Fibroblast of lung (primary cell): ENCODE results near the gene TRAPPC5. TPM values are rescaled to one million over a fixed set of nuclear protein-coding genes. Genes with fewer than 3 reads are reported as not detected.
"Not testable (repeated sequence)": the region's sequence is repeated elsewhere in the genome, so short reads cannot be mapped to it uniquely, and the experiment has no call there.

Experiments used
- DNase-seq, 2 donors: peaks; one replicate each; pipeline versions ENCODE4 v3.0.0 to v3.0.0-alpha.2; 2010; ENCODE audit warnings: low read depth in 2 of 2
- H2AFZ ChIP-seq: 2 replicates; pipeline ENCODE4 v1.5.1; 2012; ENCODE audit warnings: low read length, control low read depth, inconsistent platforms
- H3K27ac ChIP-seq: 2 replicates; pipeline ENCODE4 v1.5.1; 2011; ENCODE audit warnings: low read length, control low read depth; ENCODE audit not compliant: insufficient read depth
- H3K27me3 ChIP-seq: 2 replicates; pipeline ENCODE4 v1.5.1; 2011; ENCODE audit warnings: mild to moderate bottlenecking, low read length; ENCODE audit not compliant: control insufficient read depth, insufficient read depth
- H3K36me3 ChIP-seq: 2 replicates; pipeline ENCODE4 v1.5.1; 2011; ENCODE audit warnings: low read length; ENCODE audit not compliant: control insufficient read depth, insufficient read depth
- H3K4me1 ChIP-seq: 2 replicates; pipeline ENCODE4 v1.5.1; 2011; ENCODE audit warnings: low read length; ENCODE audit not compliant: control insufficient read depth, insufficient read depth; ENCODE audit errors: extremely low read depth
- H3K4me2 ChIP-seq: 2 replicates; pipeline ENCODE4 v1.5.1; 2011; ENCODE audit warnings: low read length, control low read depth; ENCODE audit not compliant: insufficient read depth; ENCODE audit errors: extremely low read depth
- H3K4me3 ChIP-seq, 4 experiments: fragments of 200-600 bp in 1 of 4; sonication (generic) in 1 of 4; replicated peaks in 1 of 4; 2 replicates each; pipeline ENCODE4 v1.5.1; 2011 to 2016; ENCODE audit warnings: low read length in 4 of 4, low read depth in 3 of 4, mild to moderate bottlenecking in 3 of 4, control low read depth in 2 of 4, inconsistent platforms in 1 of 4, mixed read lengths in 1 of 4; ENCODE audit not compliant: insufficient read depth in 1 of 4; ENCODE audit errors: control extremely low read depth in 1 of 4
- H3K79me2 ChIP-seq: 2 replicates; pipeline ENCODE4 v1.5.1; 2012; ENCODE audit warnings: mild to moderate bottlenecking, low read length, inconsistent platforms; ENCODE audit not compliant: control insufficient read depth, insufficient read depth
- H3K9ac ChIP-seq: 2 replicates; pipeline ENCODE4 v1.5.1; 2011; ENCODE audit warnings: mild to moderate bottlenecking, low read length, control low read depth; ENCODE audit not compliant: insufficient read depth
- H3K9me3 ChIP-seq: 2 replicates; pipeline ENCODE4 v1.5.1; 2012; ENCODE audit warnings: low read depth, low read length; ENCODE audit not compliant: control insufficient read depth, insufficient read depth
- H4K20me1 ChIP-seq: 2 replicates; pipeline ENCODE4 v1.5.1; 2011; ENCODE audit warnings: low read length; ENCODE audit not compliant: control insufficient read depth, insufficient read depth; ENCODE audit errors: extremely low read depth
- EZH2 ChIP-seq: IDR thresholded peaks from 2 replicates; pipeline ENCODE4 v1.5.1; 2012; ENCODE audit warnings: low read length, control low read depth, mild to moderate bottlenecking; ENCODE audit errors: missing control alignments
- polyA plus RNA-seq, 2 donors: library from polyadenylated mRNA; depleted of rRNA in 1 of 2; stranded (reverse) in 1 of 2; unstranded in 1 of 2; fragments of >200 nt; gene quantifications; 2 replicates each; pipeline ENCODE4 v1.2.1, GENCODE V29; 2011 to 2012; ENCODE audit warnings: missing spikeins in 1 of 2
- total RNA-seq: library from RNA; depleted of rRNA; stranded (reverse); fragments of >200 nt; gene quantifications from 2 replicates; pipeline ENCODE4 v1.2.1, GENCODE V29; 2014
- TF ChIP-seq, protein P1 (sequence below), 2 donors: IDR thresholded peaks in 1 of 2; conservative IDR thresholded peaks in 1 of 2; 1 replicate in 1 of 2; 2 replicates in 1 of 2; pipeline ENCODE4 v1.5.1; 2011 to 2012; ENCODE audit warnings: low read length in 2 of 2, control low read depth in 1 of 2, inconsistent platforms in 1 of 2, low read depth in 1 of 2, mild to moderate bottlenecking in 1 of 2

Gene TRAPPC5
- total and polyA plus RNA-seq, 2 donors (not counting 1 experiment from before 2014, with no cell fraction given), result 19.4 to 103 TPM

DNA sequence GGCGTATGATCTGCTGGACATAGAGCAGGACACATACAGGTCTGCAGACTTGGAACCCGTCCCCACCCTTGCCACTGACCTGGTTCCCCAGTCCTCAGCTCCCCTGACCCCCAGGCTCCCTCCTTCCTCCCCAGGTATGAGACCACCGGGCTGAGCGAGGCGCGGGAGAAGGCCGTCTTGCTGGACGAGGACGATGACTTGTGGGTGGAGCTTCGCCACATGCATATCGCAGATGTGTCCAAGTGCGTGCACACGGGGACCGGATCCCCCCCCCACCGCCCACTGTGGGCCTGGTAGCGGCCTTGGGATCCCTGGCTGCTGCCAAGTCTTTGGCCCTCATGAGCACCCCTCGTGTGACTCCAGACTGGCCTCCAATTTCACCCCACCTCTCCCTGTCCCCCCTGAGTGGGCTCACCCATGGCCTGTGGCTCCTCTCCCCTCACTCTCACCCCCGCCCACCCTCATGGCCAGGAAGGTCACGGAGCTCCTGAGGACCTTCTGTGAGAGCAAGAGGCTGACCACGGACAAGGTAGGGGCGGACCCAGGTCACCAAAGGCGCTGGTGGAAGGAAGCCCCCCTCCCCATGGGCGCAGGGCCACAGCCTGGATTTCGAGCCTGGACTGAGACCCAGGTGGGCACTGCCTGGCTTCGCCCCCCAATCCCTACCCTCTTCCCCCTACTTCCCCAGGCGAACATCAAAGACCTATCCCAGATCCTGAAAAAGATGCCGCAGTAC lies 38.2 kb upstream of the TRAPPC5 start:
- no peak overlapping the region for H3K27ac ChIP-seq
- H3K79me2 ChIP-seq, result no peaks in the 10 kb centered on the region
- TF ChIP-seq, protein P1, sequence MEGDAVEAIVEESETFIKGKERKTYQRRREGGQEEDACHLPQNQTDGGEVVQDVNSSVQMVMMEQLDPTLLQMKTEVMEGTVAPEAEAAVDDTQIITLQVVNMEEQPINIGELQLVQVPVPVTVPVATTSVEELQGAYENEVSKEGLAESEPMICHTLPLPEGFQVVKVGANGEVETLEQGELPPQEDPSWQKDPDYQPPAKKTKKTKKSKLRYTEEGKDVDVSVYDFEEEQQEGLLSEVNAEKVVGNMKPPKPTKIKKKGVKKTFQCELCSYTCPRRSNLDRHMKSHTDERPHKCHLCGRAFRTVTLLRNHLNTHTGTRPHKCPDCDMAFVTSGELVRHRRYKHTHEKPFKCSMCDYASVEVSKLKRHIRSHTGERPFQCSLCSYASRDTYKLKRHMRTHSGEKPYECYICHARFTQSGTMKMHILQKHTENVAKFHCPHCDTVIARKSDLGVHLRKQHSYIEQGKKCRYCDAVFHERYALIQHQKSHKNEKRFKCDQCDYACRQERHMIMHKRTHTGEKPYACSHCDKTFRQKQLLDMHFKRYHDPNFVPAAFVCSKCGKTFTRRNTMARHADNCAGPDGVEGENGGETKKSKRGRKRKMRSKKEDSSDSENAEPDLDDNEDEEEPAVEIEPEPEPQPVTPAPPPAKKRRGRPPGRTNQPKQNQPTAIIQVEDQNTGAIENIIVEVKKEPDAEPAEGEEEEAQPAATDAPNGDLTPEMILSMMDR (conservative IDR thresholded peaks at IDR 0.05 in 1 of 2, IDR thresholded peaks at IDR 0.05 in 1 of 2; ENCODE audit: low read depth in 1 of 2, low read length in 2 of 2), result no peak
- no peak for TF ChIP-seq EZH2
- H2AFZ ChIP-seq, result no peak overlapping the region
- no peaks in the 10 kb centered on the region for H3K36me3 ChIP-seq
- H3K9me3 ChIP-seq, result no peaks in the 10 kb centered on the region
- H3K4me1 ChIP-seq, result no peaks in the 10 kb centered on the region
- no peak overlapping the region for H3K4me3 ChIP-seq
- no peak overlapping the region for H3K9ac ChIP-seq
- H3K27me3 ChIP-seq, result no peaks in the 10 kb centered on the region
- DNase-seq, result no peak
- H3K4me2 ChIP-seq, result no peak overlapping the region
- no peaks in the 10 kb centered on the region for H4K20me1 ChIP-seq

DNA sequence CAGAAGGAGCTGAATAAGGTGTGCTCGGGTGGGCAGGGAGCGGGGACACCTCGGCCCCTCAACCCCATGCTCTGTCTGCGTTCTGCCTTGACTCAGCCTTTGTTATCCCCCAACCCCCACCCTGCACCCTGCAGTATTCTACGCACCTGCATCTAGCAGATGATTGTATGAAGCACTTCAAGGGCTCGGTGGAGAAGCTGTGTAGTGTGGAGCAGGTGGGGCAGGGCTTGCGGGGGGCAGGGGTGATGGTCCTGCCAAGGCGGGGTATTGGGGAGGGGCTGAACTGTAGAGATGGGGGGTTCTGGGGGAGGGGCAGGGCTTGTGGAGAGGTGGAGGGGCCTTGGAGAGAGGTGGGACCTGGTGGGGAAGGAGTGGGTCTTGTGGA lies 37.6 kb upstream of the TRAPPC5 start:
- Histone ChIP-seq H3K9me3 (no peaks in the 10 kb centered on the region), H3K27me3 (no peaks in the 10 kb centered on the region), H3K4me3 (no peak overlapping the region), H4K20me1 (no peaks in the 10 kb centered on the region), H3K36me3 (no peaks in the 10 kb centered on the region), H3K4me2 (no peak overlapping the region), H3K27ac (no peak overlapping the region), H3K4me1 (no peaks in the 10 kb centered on the region), H3K9ac (no peak overlapping the region), H3K79me2 (no peaks in the 10 kb centered on the region), H2AFZ (no peak overlapping the region)
- TF ChIP-seq EZH2, result no peak
- DNase-seq, result no peak

DNA sequence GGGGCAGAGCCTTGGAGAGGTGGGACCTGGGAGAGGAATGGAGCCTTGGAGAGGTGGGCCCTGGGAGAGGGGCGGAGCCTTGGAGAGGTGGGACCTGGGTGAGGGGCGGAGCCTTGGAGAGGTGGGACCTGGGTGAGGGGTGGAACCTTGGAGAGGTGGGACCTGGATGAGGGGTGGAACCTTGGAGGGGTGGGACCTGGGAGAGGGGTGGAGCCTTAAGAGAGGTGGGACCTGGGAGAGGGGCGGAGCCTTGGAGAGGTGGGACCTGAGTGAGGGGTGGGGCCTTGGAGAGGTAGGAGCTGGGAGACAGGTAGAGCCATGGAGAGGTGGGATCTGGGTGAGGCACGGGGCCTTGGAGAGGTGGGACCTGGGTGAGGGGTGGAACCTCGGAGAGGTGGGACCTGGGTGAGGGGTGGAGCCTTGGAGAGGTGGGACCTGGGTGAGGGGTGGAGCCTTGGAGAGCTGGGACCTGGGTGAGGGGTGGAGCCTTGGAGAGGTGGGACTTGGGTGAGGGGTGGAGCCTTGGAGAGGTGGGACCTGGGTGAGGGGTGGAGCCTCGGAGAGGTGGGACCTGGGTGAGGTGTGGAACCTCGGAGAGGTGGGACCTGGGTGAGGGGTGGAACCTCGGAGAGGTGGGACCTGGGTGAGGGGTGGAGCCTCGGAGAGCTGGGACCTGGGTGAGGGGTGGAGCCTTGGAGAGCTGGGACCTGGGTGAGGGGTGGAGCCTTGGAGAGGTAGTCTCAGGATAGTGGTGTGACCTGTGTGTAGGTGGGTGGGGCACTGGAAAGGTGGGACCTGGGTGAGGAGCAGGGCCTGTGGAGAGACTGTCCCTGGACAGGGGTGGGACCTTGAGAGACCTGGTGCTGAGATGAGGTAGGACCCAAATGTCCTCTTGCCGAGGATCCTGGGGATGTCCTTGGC lies 36.7 kb upstream of the TRAPPC5 start:
- H3K27ac ChIP-seq, H2AFZ ChIP-seq, H3K4me2 ChIP-seq, H4K20me1 ChIP-seq, H3K4me3 ChIP-seq, H3K27me3 ChIP-seq, DNase-seq, H3K36me3 ChIP-seq, H3K4me1 ChIP-seq, H3K9ac ChIP-seq, H3K79me2 ChIP-seq, H3K9me3 ChIP-seq: not testable (repeated sequence)

DNA sequence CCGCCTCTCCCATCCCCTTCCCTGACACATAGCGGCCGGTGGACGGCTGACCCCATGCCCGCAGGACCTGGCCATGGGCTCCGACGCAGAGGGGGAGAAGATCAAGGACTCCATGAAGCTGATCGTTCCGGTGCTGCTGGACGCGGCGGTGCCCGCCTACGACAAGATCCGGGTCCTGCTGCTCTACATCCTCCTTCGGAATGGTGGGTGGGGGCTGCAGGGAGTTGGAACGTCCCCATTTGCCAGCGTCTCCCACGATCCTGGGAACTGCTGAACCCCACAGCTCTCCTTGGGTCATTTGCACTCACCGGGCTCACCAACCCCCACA lies 36.1 kb upstream of the TRAPPC5 start:
- Histone ChIP-seq H3K4me3 (no peak overlapping the region), H3K4me1 (no peaks in the 10 kb centered on the region), H3K27ac (no peak overlapping the region), H3K79me2 (no peaks in the 10 kb centered on the region), H4K20me1 (no peaks in the 10 kb centered on the region), H3K9me3 (no peaks in the 10 kb centered on the region), H3K9ac (no peak overlapping the region), H2AFZ (no peak overlapping the region), H3K27me3 (no peaks in the 10 kb centered on the region), H3K4me2 (no peak overlapping the region), H3K36me3 (no peaks in the 10 kb centered on the region)
- DNase-seq, result no peak
- TF ChIP-seq EZH2, result no peak
- TF ChIP-seq, protein P1 (conservative IDR thresholded peaks at IDR 0.05 in 1 of 2, IDR thresholded peaks at IDR 0.05 in 1 of 2; ENCODE audit: low read depth in 1 of 2, low read length in 2 of 2), result no peak
